Esophagus squamous epithelium (tissue), 4 donors: ENCODE measurements around the gene RET.

ENCODE experiments used
- POLR2A ChIP-seq, 4 donors: fragments of 450-650 bp; IDR thresholded peaks; one replicate each; pipeline ENCODE4 v1.6.1; 2017; ENCODE audit warnings: antibody characterized with exemption in 4 of 4, mild to moderate bottlenecking in 4 of 4, moderate library complexity in 3 of 4
- TF ChIP-seq, protein P1 (sequence below), 6 experiments: fragments of 450-650 bp in 4 of 6; fragments of 200-600 bp in 2 of 6; sonication (generic) in 2 of 6; IDR thresholded peaks; one replicate each; pipeline ENCODE4 v1.5.1; 2016 to 2019; ENCODE audit warnings: antibody characterized with exemption in 6 of 6, mild to moderate bottlenecking in 4 of 6, moderate library complexity in 4 of 6

DNA sequence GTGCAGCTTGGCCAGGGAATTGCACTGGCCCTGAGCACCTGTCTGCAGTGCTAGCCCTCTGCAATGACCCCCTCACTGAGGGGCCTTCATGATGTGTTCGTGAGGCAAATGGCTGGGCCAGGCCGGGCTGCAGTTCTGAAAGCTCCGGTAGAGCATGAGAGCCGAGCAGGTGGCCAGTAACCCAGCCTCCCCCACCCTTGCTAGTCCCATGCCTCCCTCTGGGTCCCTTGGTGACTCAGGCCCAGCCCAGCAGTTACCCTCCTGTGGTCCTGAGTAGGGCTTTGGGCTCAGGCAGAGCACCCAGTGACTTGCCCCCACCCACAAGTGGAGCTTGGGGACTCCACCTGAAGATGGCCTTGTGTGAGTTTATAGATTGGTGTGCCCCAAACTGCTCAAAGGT lies 45.2 kb downstream of the RET start:
- TF ChIP-seq, protein P1, sequence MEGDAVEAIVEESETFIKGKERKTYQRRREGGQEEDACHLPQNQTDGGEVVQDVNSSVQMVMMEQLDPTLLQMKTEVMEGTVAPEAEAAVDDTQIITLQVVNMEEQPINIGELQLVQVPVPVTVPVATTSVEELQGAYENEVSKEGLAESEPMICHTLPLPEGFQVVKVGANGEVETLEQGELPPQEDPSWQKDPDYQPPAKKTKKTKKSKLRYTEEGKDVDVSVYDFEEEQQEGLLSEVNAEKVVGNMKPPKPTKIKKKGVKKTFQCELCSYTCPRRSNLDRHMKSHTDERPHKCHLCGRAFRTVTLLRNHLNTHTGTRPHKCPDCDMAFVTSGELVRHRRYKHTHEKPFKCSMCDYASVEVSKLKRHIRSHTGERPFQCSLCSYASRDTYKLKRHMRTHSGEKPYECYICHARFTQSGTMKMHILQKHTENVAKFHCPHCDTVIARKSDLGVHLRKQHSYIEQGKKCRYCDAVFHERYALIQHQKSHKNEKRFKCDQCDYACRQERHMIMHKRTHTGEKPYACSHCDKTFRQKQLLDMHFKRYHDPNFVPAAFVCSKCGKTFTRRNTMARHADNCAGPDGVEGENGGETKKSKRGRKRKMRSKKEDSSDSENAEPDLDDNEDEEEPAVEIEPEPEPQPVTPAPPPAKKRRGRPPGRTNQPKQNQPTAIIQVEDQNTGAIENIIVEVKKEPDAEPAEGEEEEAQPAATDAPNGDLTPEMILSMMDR (IDR thresholded peaks at IDR 0.05): no peak
- no peak for TF ChIP-seq POLR2A (IDR thresholded peaks at IDR 0.05)
